Measurements from ENCODE around the gene POLE.

The POLE gene

DNA sequence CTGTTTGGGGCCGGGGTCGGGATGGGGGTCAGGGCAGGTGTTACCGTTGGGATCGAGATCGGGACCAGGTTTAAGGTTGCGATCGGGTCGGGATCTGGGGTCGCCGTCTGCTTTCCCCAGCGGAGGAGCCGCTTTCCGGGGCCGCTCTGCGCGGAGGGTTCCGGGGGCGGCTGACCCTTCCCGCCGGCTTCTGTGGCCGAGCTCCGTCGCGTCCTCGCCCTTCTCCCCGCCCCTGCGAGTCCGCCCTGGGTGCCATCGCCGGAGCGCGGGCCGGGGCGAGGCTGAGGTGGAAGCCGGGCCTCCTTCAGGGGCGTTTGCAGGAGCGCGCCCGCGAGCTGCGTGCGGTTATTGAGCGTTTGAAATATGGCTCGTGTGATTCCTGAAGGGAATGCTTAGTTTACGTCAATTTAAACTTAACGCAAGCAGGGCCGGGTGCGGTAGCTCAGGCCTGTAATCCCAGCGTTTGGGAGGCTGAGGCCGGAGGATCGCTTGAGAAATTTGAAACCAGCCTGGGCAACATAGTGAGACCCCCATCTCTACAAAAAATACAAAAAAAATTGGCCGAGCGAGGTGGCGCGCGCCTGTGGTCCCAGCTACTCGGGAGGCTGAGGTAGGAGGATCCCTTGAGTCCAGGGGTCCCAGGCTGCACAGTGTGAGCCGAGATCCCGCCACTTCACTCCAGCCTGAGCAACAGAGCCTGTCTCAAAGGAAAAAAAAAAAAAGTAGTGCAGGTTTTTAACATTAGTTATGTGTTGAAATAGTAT is 24.1 kb upstream of the POLE start:
- ChIA-PET CTCF (interaction anchor here (0.5 kb wide), 1 partner anchor 79 kb away, joined by 3 read pairs; no protein-coding TSS in a partner anchor), POLR2A (interaction anchor here (0.9 to 1.2 kb wide), 3 partner anchors 8 to 20 kb away, joined by 3 to 6 read pairs (median 3); no protein-coding TSS in a partner anchor)
- DNase-seq (ENCODE audit: extremely low spot score), result peak; percentile 36
- TF ChIP-seq ARNT (IDR thresholded peaks at IDR 0.05), result no peak

DNA sequence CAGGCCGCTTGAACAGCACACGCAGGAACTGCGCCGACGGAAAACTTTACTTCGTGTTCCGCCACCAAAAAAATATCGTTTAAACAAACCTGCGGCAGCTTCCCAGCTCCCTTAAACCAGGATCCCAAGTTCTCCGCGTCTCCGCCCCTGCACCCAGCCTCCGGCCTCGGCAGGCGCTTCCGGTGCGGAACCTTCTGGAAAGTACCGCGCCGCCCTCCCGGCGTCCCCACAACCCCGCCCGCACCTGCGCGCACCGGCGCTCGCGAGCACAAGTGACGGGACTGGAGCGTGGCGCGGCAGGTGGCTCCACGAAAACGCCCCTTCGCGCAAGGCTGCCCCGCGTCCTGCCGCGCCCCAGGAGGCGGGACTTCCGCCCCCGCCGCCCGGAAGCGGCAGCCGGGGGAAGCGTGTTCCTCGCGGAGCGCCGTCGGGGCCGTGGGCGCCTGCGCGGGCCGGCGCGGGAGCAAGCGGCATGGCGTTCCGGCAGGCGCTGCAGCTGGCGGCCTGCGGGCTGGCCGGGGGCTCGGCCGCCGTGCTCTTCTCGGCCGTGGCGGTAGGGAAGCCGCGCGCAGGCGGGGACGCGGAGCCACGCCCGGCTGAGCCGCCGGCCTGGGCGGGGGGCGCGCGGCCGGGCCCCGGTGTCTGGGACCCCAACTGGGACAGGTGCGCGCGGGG is 23.4 kb upstream of the POLE start, which contains the start of gene PGAM5:
TSS of gene PGAM5 (plus strand) at position 438 of the 675 bp plus-strand sequence. CDS start at position 473, 35 bp downstream.
- CTCF ChIA-PET, result interaction anchor here (0.5 kb wide), 1 partner anchor 78 kb away, joined by 3 read pairs; no protein-coding TSS in a partner anchor

DNA sequence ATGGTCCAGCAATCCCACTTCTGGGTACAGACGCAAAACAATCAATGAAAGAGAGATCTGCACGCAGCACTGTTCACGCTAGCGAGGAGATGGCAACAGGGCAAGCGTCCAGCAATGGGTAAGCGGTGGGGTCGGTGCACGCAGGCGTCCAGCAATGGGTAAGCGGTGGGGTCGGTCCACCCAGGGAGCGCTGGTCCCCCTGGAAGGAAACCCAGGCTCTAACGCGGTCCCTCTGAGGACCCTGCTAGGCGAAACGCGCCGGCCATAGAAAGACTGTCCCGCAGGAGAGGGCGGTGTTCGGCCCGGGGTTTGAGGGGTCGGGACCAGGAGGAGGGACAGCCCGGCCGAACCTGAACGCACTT is 22.9 kb upstream of the POLE start:
- ChIA-PET POLR2A (interaction anchor here (0.9 to 1.5 kb wide), 3 partner anchors 18 to 31 kb away, joined by 3 read pairs; no protein-coding TSS in a partner anchor), CTCF (no interaction called here)
- TF ChIP-seq TARDBP (IDR thresholded peaks at IDR 0.05) (no peak), SUZ12 (IDR thresholded peaks at IDR 0.05) (no peak), FOXA1 (IDR thresholded peaks at IDR 0.05) (no peak), NFRKB (IDR thresholded peaks at IDR 0.05) (no peak), HDGF (IDR thresholded peaks at IDR 0.05; ENCODE audit: borderline replicate concordance) (no peak), ELF4 (IDR thresholded peaks at IDR 0.05) (no peak), L3MBTL2 (conservative IDR thresholded peaks at IDR 0.05) (no peak), ZNF384 (IDR thresholded peaks at IDR 0.05) (no peak), BHLHE40 (IDR thresholded peaks at IDR 0.05; ENCODE audit: borderline replicate concordance) (no peak), LEF1 (IDR thresholded peaks at IDR 0.05; ENCODE audit: borderline replicate concordance) (no peak), SP1 (IDR thresholded peaks at IDR 0.05) (no peak)
- DNase-seq (ENCODE audit: extremely low spot score), result peak; percentile 38

More for the DNA sequence above, 23.4 kb upstream of the POLE start, which contains the start of gene PGAM5:
- 0 out of 2 replicates have a peak, but pooled peaks have one; percentile 77 for TF ChIP-seq LEF1 (IDR thresholded peaks at IDR 0.05; ENCODE audit: borderline replicate concordance)
- TF ChIP-seq L3MBTL2 (conservative IDR thresholded peaks at IDR 0.05), result peak; percentile 87
- TF ChIP-seq FOXA1 (IDR thresholded peaks at IDR 0.05), result no peak
- TF ChIP-seq SP1 (IDR thresholded peaks at IDR 0.05), result no peak
- no peak for TF ChIP-seq SUZ12 (IDR thresholded peaks at IDR 0.05)
- no peak for TF ChIP-seq CTBP1 (IDR thresholded peaks at IDR 0.05; ENCODE audit: borderline replicate concordance)
- TF ChIP-seq ZNF384 (IDR thresholded peaks at IDR 0.05), result no peak
- no peak for TF ChIP-seq NFRKB (IDR thresholded peaks at IDR 0.05)
- TF ChIP-seq, protein P1, sequence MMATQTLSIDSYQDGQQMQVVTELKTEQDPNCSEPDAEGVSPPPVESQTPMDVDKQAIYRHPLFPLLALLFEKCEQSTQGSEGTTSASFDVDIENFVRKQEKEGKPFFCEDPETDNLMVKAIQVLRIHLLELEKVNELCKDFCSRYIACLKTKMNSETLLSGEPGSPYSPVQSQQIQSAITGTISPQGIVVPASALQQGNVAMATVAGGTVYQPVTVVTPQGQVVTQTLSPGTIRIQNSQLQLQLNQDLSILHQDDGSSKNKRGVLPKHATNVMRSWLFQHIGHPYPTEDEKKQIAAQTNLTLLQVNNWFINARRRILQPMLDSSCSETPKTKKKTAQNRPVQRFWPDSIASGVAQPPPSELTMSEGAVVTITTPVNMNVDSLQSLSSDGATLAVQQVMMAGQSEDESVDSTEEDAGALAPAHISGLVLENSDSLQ (IDR thresholded peaks at IDR 0.05), result no peak
- TF ChIP-seq FOXK2 (IDR thresholded peaks at IDR 0.05), result no peak
- no peak for TF ChIP-seq BHLHE40 (IDR thresholded peaks at IDR 0.05; ENCODE audit: borderline replicate concordance)
- no peak for TF ChIP-seq ELF4 (IDR thresholded peaks at IDR 0.05)
- peak; percentile 94 for TF ChIP-seq TARDBP (IDR thresholded peaks at IDR 0.05)
- TF ChIP-seq FOXM1 (IDR thresholded peaks at IDR 0.05; ENCODE audit: borderline replicate concordance), result 0 out of 2 replicates have a peak, but pooled peaks have one; percentile 45
- 0 out of 2 replicates have a peak, but pooled peaks have one; percentile 48 for TF ChIP-seq ARNT (IDR thresholded peaks at IDR 0.05)
- TF ChIP-seq HDGF (IDR thresholded peaks at IDR 0.05; ENCODE audit: borderline replicate concordance), result no peak
- POLR2A ChIA-PET, result interaction anchor here (0.9 to 1.5 kb wide), 5 partner anchors 9 to 30 kb away, joined by 3 to 6 read pairs (median 3); no protein-coding TSS in a partner anchor
- peak; percentile 93 for DNase-seq (ENCODE audit: extremely low spot score)

DNA sequence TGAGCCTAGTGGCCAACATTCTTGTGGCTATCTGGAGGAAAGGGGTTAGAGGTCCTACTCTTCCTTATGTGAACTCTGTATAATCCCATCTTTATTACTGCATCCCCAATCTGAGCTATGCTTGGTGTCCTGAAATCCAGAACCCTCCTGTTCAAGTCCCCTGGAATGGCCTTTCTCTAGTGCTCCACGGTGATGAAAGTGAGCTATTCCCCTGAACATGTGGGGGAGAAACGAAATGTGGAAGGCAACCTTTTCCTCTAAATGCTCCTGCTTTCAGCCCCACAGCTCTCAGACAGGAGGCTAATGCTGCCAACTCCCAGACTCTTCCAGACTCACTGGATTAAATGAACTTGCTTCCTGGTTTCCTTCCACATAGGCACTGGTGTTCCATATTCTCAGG is 21.0 kb upstream of the POLE start:
- TF ChIP-seq ZNF384 (IDR thresholded peaks at IDR 0.05), result no peak
- no peak for TF ChIP-seq L3MBTL2 (conservative IDR thresholded peaks at IDR 0.05)
- TF ChIP-seq ELF4 (IDR thresholded peaks at IDR 0.05), result no peak
- TF ChIP-seq, protein P1 (IDR thresholded peaks at IDR 0.05), result no peak
- no peak for TF ChIP-seq SUZ12 (IDR thresholded peaks at IDR 0.05)
- TF ChIP-seq ARNT (IDR thresholded peaks at IDR 0.05), result no peak
- TF ChIP-seq TARDBP (IDR thresholded peaks at IDR 0.05), result no peak
- TF ChIP-seq FOXA1 (IDR thresholded peaks at IDR 0.05), result no peak
- TF ChIP-seq SP1 (IDR thresholded peaks at IDR 0.05), result no peak
- TF ChIP-seq FOXM1 (IDR thresholded peaks at IDR 0.05; ENCODE audit: borderline replicate concordance), result no peak
- TF ChIP-seq FOXK2 (IDR thresholded peaks at IDR 0.05), result no peak
- TF ChIP-seq NFRKB (IDR thresholded peaks at IDR 0.05), result no peak
- TF ChIP-seq HDGF (IDR thresholded peaks at IDR 0.05; ENCODE audit: borderline replicate concordance), result no peak
- no peak for TF ChIP-seq CTBP1 (IDR thresholded peaks at IDR 0.05; ENCODE audit: borderline replicate concordance)
- ChIA-PET CTCF (no interaction called here), POLR2A (interaction anchor here (1.4 kb wide), 1 partner anchor 12 kb away, joined by 3 read pairs; no protein-coding TSS in a partner anchor)
- DNase-seq (ENCODE audit: extremely low spot score), result no peak

DNA sequence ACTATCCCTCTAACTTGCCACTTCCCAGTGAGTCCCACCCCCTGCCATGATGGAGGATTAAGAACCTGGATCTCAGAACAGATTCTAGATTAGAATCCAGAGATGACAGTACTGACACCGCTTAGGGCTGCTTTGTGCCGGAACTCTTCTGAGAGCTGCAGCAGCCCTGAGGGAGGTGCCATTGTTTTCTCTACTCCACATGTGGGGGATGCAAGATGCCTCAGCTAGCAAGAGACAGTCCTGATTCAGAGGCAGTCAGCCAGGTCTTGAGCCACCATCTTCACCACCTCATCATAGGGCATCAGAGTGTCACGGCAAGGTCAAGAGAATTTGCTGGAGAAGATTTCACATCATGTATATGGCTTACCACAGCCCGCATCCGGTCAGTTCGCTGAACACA is 20.1 kb upstream of the POLE start:
- ChIA-PET POLR2A (interaction anchor here (1.4 kb wide), 1 partner anchor 11 kb away, joined by 3 read pairs; no protein-coding TSS in a partner anchor), CTCF (no interaction called here)
- no peak for TF ChIP-seq HDGF (IDR thresholded peaks at IDR 0.05; ENCODE audit: borderline replicate concordance)
- no peak for TF ChIP-seq FOXK2 (IDR thresholded peaks at IDR 0.05)
- TF ChIP-seq FOXM1 (IDR thresholded peaks at IDR 0.05; ENCODE audit: borderline replicate concordance), result no peak
- TF ChIP-seq SUZ12 (IDR thresholded peaks at IDR 0.05), result no peak
- DNase-seq (ENCODE audit: extremely low spot score), result no peak

DNA sequence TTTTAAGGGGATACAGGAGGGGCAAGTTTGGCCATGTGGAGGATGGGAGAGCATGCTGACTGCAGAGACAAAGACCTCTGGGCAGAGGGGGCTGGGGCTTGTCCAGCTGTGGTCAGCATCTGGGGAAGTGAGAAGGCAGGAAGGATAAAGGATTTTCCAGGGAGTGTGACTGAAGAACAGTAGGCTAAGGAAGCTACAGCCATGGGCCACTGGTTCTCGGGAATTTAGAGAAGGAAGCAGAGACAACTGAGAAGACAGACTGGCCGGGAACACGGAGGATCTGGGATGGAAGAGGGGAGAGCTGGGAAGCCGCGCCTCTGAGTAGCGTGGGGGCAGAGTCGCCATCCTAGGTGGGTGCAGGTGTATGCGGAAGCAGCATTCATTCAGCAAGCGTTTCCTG is 16.5 kb upstream of the POLE start:
- TF ChIP-seq NFRKB (IDR thresholded peaks at IDR 0.05) (no peak), BHLHE40 (IDR thresholded peaks at IDR 0.05; ENCODE audit: borderline replicate concordance) (no peak)
- POLR2A ChIA-PET, result no interaction called here
- DNase-seq (ENCODE audit: extremely low spot score), result no peak
- CTCF ChIA-PET, result no interaction called here

All from HEK293T (cell line).